PC-3 (cell line): ENCODE data around the gene MPHOSPH9. TPM values are rescaled to one million over a fixed set of nuclear protein-coding genes. Genes with fewer than 3 reads are reported as not detected.

Experiments used
- ATAC-seq: fragments of 200-7000 bp; cut with Tn5 transposase; 2 replicates; pipeline ENCODE4 v1.9.1; 2020; ENCODE audit warnings: mild to moderate bottlenecking, moderate library complexity
- BruUV-seq: library from RNA; stranded (reverse); fragments of 400-500 nt; replicated peaks from 2 replicates; lab custom pipeline; 2021; lab: Mats Ljungman, UMichigan
- CTCF ChIA-PET: fragments of 300-600 bp; sonication (Branson Sonifier 250); formaldehyde crosslinking; loops from one replicate; lab custom pipeline; 2022; ENCODE audit warnings: antibody characterized with exemption; lab: Charles Lee
- POLR2A ChIA-PET: fragments of 300-600 bp; sonication (Branson Sonifier 250); formaldehyde crosslinking; loops from one replicate; lab custom pipeline; 2022; ENCODE audit warnings: antibody characterized with exemption; ENCODE audit not compliant: unreplicated experiment; lab: Charles Lee
- DNase-seq: peaks from one replicate; pipeline ENCODE4 v3.0.0-alpha.2; 2015
- H2AFZ ChIP-seq: fragments of 300-600 bp; sonication (generic); 2 replicates; pipeline ENCODE4 v1.6.0; 2016; ENCODE audit warnings: antibody characterized with exemption, low read length
- H3F3A ChIP-seq: fragments of 300-600 bp; sonication (generic); one replicate; pipeline ENCODE4 v1.6.0; 2017; ENCODE audit warnings: antibody characterized with exemption, low read length, control low read depth, mild to moderate bottlenecking; ENCODE audit not compliant: unreplicated experiment
- H3K27ac ChIP-seq: fragments of 300-600 bp; sonication (generic); 2 replicates; pipeline ENCODE4 v1.5.1; 2016; ENCODE audit warnings: mild to moderate bottlenecking, low read length
- H3K27me3 ChIP-seq: fragments of 300-600 bp; sonication (generic); 2 replicates; pipeline ENCODE4 v1.6.1; 2016; ENCODE audit warnings: low read length, mixed read lengths
- H3K36me3 ChIP-seq: fragments of 300-600 bp; sonication (generic); 2 replicates; pipeline ENCODE4 v1.6.1; 2016; ENCODE audit warnings: low read depth, mixed run types, low read length, mixed read lengths
- H3K4me1 ChIP-seq: fragments of 300-600 bp; sonication (generic); 2 replicates; pipeline ENCODE4 v1.5.1; 2016; ENCODE audit warnings: low read length; ENCODE audit not compliant: insufficient read depth
- H3K4me2 ChIP-seq: fragments of 300-600 bp; sonication (generic); 2 replicates; pipeline ENCODE4 v1.6.0; 2016; ENCODE audit warnings: low read length
- H3K4me3 ChIP-seq: fragments of 300-600 bp; sonication (generic); 2 replicates; pipeline ENCODE4 v1.5.1; 2016; ENCODE audit warnings: mild to moderate bottlenecking, low read length, mixed read lengths
- H3K79me2 ChIP-seq: fragments of 300-600 bp; sonication (generic); 2 replicates; pipeline ENCODE4 v1.6.1; 2017; ENCODE audit warnings: low read length, mixed read lengths
- H3K9ac ChIP-seq: fragments of 300-600 bp; sonication (generic); 2 replicates; pipeline ENCODE4 v1.6.0; 2016; ENCODE audit warnings: mild to moderate bottlenecking, low read length
- H3K9me2 ChIP-seq: fragments of 300-600 bp; sonication (generic); replicated peaks from 2 replicates; pipeline ENCODE4 v1.6.1; 2016; ENCODE audit warnings: mixed run types, low read length, mixed read lengths
- H3K9me3 ChIP-seq: fragments of 300-600 bp; sonication (generic); 2 replicates; pipeline ENCODE4 v1.6.1; 2016; ENCODE audit warnings: low read length, mixed read lengths
- H4K20me1 ChIP-seq: fragments of 300-600 bp; sonication (generic); 2 replicates; pipeline ENCODE4 v1.6.1; 2016; ENCODE audit warnings: low read length, mixed read lengths
- CTCF ChIP-seq: fragments of 300-600 bp; sonication (generic); conservative IDR thresholded peaks from 2 replicates; pipeline ENCODE4 v1.5.1; 2017; ENCODE audit warnings: antibody characterized with exemption, low read depth, mild to moderate bottlenecking, low read length
- EZH2 ChIP-seq: fragments of 300-600 bp; sonication (generic); IDR thresholded peaks from one replicate; pipeline ENCODE4 v1.6.1; 2017; ENCODE audit warnings: antibody characterized with exemption, mild to moderate bottlenecking, low read length; ENCODE audit not compliant: unreplicated experiment
- EZH2phosphoT487 ChIP-seq: fragments of 300-600 bp; sonication (generic); IDR thresholded peaks from 2 replicates; pipeline ENCODE4 v1.6.1; 2018; ENCODE audit warnings: mild to moderate bottlenecking, antibody characterized with exemption, low read length, borderline replicate concordance
- intact Hi-C: fragments of 100-400 bp; cut with micrococcal nuclease; formaldehyde crosslinking; loops from 2 replicates; pipeline ENCODE4 v1.9.0; 2023
- total RNA-seq: library from RNA; depleted of rRNA; stranded (reverse); fragments of >200 nt; gene quantifications from 2 replicates; pipeline ENCODE4 v1.2.3, GENCODE V29; 2014

The MPHOSPH9 gene
- total RNA-seq, 1 experiment from 2014 or later = 42.5 TPM

GRCh38 chr12:123150275-123150743 lies 82.6 kb downstream of the MPHOSPH9 start:
- ChIA-PET CTCF (interaction anchor here (0.6 kb wide), 7 partner anchors 9 to 107 kb away, joined by 3 to 10 read pairs (median 5); partner anchors contain the start of gene MPHOSPH9), POLR2A (interaction anchor here (0.6 to 1.0 kb wide), 3 partner anchors 35 to 88 kb away, joined by 5 to 14 read pairs (median 14); no protein-coding TSS in a partner anchor)
- Histone ChIP-seq H3K36me3 (no peaks in the 10 kb centered on the region; the same call in 1 of the 2 replicates), H3K9ac (peak overlapping the region; percentile 50; the same call in 1 of the 2 replicates), H3K79me2 (peaks cover 17% of the 10 kb centered on the region; the same call in 1 of the 2 replicates), H3K4me1 (peaks cover 17% of the 10 kb centered on the region), H3F3A (no peaks in the 10 kb centered on the region), H3K9me3 (no peaks in the 10 kb centered on the region), H3K27me3 (no peaks in the 10 kb centered on the region), H3K4me3 (peak overlapping the region; percentile 80), H4K20me1 (no peaks in the 10 kb centered on the region), H2AFZ (peak overlapping the region; percentile 78), H3K4me2 (peak overlapping the region; percentile 96), H3K9me2 (no peaks in the 10 kb centered on the region), H3K27ac (no peak overlapping the region)
- TF ChIP-seq CTCF = no peak
- no peak for TF ChIP-seq EZH2
- TF ChIP-seq EZH2phosphoT487 = no peak
- intact Hi-C loops = loop anchor here (2.0 to 5.0 kb wide), 2 partner anchors 63 to 108 kb away; no protein-coding TSS in a partner anchor
- ATAC-seq (peak; percentile 43), DNase-seq (peak; percentile 20)
- no TSS peak for BruUV-seq

GRCh38 chr12:123149501-123150274 lies 83.3 kb downstream of the MPHOSPH9 start:
- H3K9ac ChIP-seq = peak overlapping the region; percentile 50; the same call in 1 of the 2 replicates
- peak overlapping the region; percentile 78 for H2AFZ ChIP-seq
- H3K4me2 ChIP-seq = peak overlapping the region; percentile 96
- H3K9me3 ChIP-seq = no peaks in the 10 kb centered on the region
- intact Hi-C loops = loop anchor here (2.0 to 5.0 kb wide), 2 partner anchors 62 to 107 kb away; no protein-coding TSS in a partner anchor
- TSS peak; percentile 30 for BruUV-seq
- TF ChIP-seq EZH2 (no peak), CTCF (no peak), EZH2phosphoT487 (no peak)
- CTCF ChIA-PET = interaction anchor here (0.7 kb wide), 1 partner anchor 100 kb away, joined by 3 read pairs; no protein-coding TSS in a partner anchor
- no peaks in the 10 kb centered on the region for H3K9me2 ChIP-seq
- H4K20me1 ChIP-seq = no peaks in the 10 kb centered on the region
- no peak overlapping the region for H3K27ac ChIP-seq
- H3K79me2 ChIP-seq = peaks cover 17% of the 10 kb centered on the region; the same call in 1 of the 2 replicates
- POLR2A ChIA-PET = no interaction called here
- H3K36me3 ChIP-seq = no peaks in the 10 kb centered on the region
- H3K4me1 ChIP-seq = peaks cover 17% of the 10 kb centered on the region
- no peaks in the 10 kb centered on the region for H3F3A ChIP-seq
- ATAC-seq (no peak), DNase-seq (no peak)
- H3K4me3 ChIP-seq = peak overlapping the region; percentile 80
- H3K27me3 ChIP-seq = no peaks in the 10 kb centered on the region
